ENCODE measurements around the gene SLC66A2. TPM values are rescaled to one million over a fixed set of nuclear protein-coding genes. Genes with fewer than 3 reads are reported as not detected.

SLC66A2 gene
- total and polyA plus RNA-seq, 10 of the 15 experiments (the other 5 are each of a cell fraction or from before 2014, with no cell fraction given): 0.69 to 42.5 (median 14.8) TPM

GRCh38 chr18:79949697-79950487 lies 1.6 kb downstream of the SLC66A2 start (continued):
- TF ChIP-seq CUX1 (IDR thresholded peaks at IDR 0.05; ENCODE audit: insufficient replicate concordance, low read depth, low read length): no peak
- TF ChIP-seq SPI1 (IDR thresholded peaks at IDR 0.05; ENCODE audit: borderline replicate concordance, insufficient read depth, low read depth, low read length): peak; percentile 68; the same call in 1 of the 2 replicates

GRCh38 chr18:79948719-79949411 lies 2.6 kb downstream of the SLC66A2 start:
- H4K20me1 ChIP-seq (ENCODE audit: control insufficient read depth, insufficient read depth): no peaks in the 10 kb centered on the region
- no peaks in the 10 kb centered on the region for H3K9me3 ChIP-seq (replicated peaks; ENCODE audit: control insufficient read depth, insufficient read depth, low read length)
- in situ Hi-C loops (cut with MboI) (no loop called here), intact Hi-C loops (cut with micrococcal nuclease; ENCODE audit: unreplicated experiment) (no loop called here)
- POLR2A ChIA-PET: no interaction called here
- SMC1A ChIA-PET (ENCODE audit: uncharacterized antibody, unreplicated experiment): interaction anchor here (0.7 kb wide), 1 partner anchor 553 kb away, joined by 3 read pairs; no protein-coding TSS in a partner anchor
- H3K27ac ChIP-seq (ENCODE audit: control insufficient read depth, insufficient read depth): peak overlapping the region; percentile 75; the same call in 1 of the 2 replicates
- H3K4me3 ChIP-seq: no peak overlapping the region
- H3K27me3 ChIP-seq (replicated peaks in 1 of 2; ENCODE audit: control insufficient read depth in 2 of 2, insufficient read depth in 2 of 2, low read length in 1 of 2): no peaks in the 10 kb centered on the region
- H3K4me2 ChIP-seq (ENCODE audit: control insufficient read depth, insufficient read depth): peak overlapping the region; percentile 71; the same call in 1 of the 2 replicates
- CTCF ChIA-PET: interaction anchor here (0.9 kb wide), 1 partner anchor 208 kb away, joined by 3 read pairs; no protein-coding TSS in a partner anchor
- no peak for FAIRE-seq
- RAD21 ChIA-PET (ENCODE audit: unreplicated experiment): interaction anchor here (1.2 kb wide), 1 partner anchor 36 kb away, joined by 3 read pairs; no protein-coding TSS in a partner anchor
- WGBS (ENCODE audit: insufficient coverage, insufficient replicate concordance, low lambda C conversion rate, missing lambda C conversion rate): 90% methylated on average over 23 of the region's 23 CpGs
- H3K79me2 ChIP-seq (ENCODE audit: control insufficient read depth, insufficient read depth, low read length): peaks cover 41% of the 10 kb centered on the region
- peaks cover 38% of the 10 kb centered on the region for H3K4me1 ChIP-seq (ENCODE audit: control insufficient read depth, insufficient read depth, low read length)
- H3K36me3 ChIP-seq (ENCODE audit: control insufficient read depth in 2 of 2, insufficient read depth in 2 of 2, low read length in 1 of 2): no peaks in the 10 kb centered on the region; a peak in 1 of 4 replicates
- BruUV-seq (replicated peaks): no TSS peak
- no peak overlapping the region for H2AFZ ChIP-seq (ENCODE audit: control insufficient read depth, low read depth, low read length)
- no peak for ATAC-seq
- H3K9ac ChIP-seq (ENCODE audit: control insufficient read depth, insufficient read depth, low read length): no peak overlapping the region
- DNase-seq (ENCODE audit: low read depth, low spot score): no peak
- no peak for TF ChIP-seq BACH1 (IDR thresholded peaks at IDR 0.05; ENCODE audit: borderline replicate concordance)
- no peak for TF ChIP-seq HDGF (IDR thresholded peaks at IDR 0.05)
- TF ChIP-seq ZNF384 (IDR thresholded peaks at IDR 0.05; ENCODE audit: borderline replicate concordance, low read depth, low read length): no peak
- TF ChIP-seq, protein P1, sequence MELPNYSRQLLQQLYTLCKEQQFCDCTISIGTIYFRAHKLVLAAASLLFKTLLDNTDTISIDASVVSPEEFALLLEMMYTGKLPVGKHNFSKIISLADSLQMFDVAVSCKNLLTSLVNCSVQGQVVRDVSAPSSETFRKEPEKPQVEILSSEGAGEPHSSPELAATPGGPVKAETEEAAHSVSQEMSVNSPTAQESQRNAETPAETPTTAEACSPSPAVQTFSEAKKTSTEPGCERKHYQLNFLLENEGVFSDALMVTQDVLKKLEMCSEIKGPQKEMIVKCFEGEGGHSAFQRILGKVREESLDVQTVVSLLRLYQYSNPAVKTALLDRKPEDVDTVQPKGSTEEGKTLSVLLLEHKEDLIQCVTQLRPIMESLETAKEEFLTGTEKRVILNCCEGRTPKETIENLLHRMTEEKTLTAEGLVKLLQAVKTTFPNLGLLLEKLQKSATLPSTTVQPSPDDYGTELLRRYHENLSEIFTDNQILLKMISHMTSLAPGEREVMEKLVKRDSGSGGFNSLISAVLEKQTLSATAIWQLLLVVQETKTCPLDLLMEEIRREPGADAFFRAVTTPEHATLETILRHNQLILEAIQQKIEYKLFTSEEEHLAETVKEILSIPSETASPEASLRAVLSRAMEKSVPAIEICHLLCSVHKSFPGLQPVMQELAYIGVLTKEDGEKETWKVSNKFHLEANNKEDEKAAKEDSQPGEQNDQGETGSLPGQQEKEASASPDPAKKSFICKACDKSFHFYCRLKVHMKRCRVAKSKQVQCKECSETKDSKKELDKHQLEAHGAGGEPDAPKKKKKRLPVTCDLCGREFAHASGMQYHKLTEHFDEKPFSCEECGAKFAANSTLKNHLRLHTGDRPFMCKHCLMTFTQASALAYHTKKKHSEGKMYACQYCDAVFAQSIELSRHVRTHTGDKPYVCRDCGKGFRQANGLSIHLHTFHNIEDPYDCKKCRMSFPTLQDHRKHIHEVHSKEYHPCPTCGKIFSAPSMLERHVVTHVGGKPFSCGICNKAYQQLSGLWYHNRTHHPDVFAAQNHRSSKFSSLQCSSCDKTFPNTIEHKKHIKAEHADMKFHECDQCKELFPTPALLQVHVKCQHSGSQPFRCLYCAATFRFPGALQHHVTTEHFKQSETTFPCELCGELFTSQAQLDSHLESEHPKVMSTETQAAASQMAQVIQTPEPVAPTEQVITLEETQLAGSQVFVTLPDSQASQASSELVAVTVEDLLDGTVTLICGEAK (IDR thresholded peaks at IDR 0.05; ENCODE audit: borderline replicate concordance): no peak
- TF ChIP-seq ETV6 (conservative IDR thresholded peaks at IDR 0.05 in 1 of 2, IDR thresholded peaks at IDR 0.05 in 1 of 2; ENCODE audit: borderline replicate concordance in 1 of 2, low read depth in 1 of 2): no peak
- no peak for TF ChIP-seq NR2C1 (IDR thresholded peaks at IDR 0.05)
- TF ChIP-seq CHD2 (IDR thresholded peaks at IDR 0.05; ENCODE audit: borderline replicate concordance, low read depth, low read length): no peak
- TF ChIP-seq SMC3 (IDR thresholded peaks at IDR 0.05; ENCODE audit: borderline replicate concordance, low read length): no peak

All from GM12878 (cell line).